Measurements from ENCODE around the gene TRABD2B.

The TRABD2B gene

DNA sequence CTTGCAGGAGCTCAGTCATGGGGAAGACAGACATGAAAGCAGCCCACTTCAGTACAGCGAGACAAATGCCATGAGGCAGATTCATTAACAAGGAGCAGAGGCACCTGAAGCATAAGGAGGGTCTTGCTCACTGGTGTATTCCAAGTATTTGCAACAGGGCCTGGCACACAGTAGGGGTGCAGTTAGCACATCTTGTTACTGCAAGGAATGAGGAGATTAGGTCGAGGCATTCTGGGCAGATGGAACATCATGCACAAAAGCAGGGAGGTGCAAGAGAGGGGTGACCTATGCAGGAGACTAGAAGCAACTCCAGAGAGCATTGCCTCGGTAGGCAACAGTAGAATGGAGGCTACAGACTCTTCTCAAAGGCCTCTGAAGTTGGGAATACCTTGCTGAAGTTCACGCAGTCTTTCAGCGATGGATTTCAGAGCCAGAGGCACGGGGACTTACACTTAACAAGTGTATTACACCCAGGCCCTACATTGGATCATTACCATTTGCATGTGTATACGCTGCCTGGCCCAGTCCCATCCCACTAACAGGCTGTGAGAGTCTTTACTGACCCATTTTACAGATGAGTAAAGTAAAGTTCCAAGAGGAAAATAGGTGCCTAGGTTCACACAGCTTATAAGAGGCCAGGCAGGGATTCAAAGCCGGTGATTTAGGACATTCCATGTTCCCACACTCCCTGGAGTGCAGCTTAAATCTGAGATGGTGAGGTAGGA lies 82.1 kb downstream of the TRABD2B start:
- no peak overlapping the region for H3K4me3 ChIP-seq (ENCODE audit: low read length)
- no peaks in the 10 kb centered on the region for H3K36me3 ChIP-seq (ENCODE audit: insufficient read depth, low read length)
- no peak overlapping the region for H3K9ac ChIP-seq (ENCODE audit: low read depth, low read length)
- no peak overlapping the region for H3K27ac ChIP-seq (ENCODE audit: low read depth, low read length)
- H3K9me3 ChIP-seq (ENCODE audit: insufficient read depth, low read depth, low read length) = no peaks in the 10 kb centered on the region
- WGBS = 89% methylated on average over 8 of the region's 8 CpGs
- H3K27me3 ChIP-seq (ENCODE audit: insufficient read depth, low read length) = no peaks in the 10 kb centered on the region
- H3K4me1 ChIP-seq (ENCODE audit: insufficient read depth, low read length) = peaks cover 15% of the 10 kb centered on the region

DNA sequence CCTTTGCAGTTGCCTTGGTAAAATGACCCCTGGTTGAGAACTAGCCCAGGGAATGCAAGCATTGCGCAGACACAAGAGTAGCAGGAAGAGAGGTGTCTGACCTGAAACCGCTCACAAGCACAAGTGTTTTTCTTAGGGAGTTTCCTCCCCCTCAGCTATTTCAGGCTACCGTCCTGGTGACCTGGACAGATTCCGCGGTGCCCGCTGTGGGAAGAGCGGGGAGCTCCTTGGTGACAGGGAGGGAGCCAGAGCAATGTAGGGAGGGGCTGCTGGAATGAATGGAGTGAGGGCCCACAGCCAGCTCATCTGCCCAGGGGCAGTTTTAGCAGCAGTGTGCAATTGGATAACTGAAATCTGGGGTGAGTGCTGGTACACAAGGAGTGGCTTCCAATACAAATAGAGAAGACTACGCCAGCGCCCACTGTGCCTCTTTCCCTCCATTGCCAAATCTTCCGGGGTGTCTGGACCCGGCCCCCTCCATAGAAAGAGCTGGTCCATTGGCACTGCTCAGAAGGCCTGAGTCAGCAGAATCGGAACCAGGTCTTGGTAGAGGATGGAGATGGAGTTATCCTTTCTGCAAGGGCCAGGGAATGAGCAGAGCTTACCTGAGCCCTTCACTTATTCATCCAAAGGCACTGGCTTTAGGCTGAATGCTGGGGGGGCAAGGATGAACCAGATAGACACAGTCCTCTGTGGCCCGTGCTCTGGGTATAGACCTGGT lies 82.8 kb downstream of the TRABD2B start:
- H3K36me3 ChIP-seq (ENCODE audit: insufficient read depth, low read length) = no peaks in the 10 kb centered on the region
- no peaks in the 10 kb centered on the region for H3K27me3 ChIP-seq (ENCODE audit: insufficient read depth, low read length)
- no peak overlapping the region for H3K9ac ChIP-seq (ENCODE audit: low read depth, low read length)

DNA sequence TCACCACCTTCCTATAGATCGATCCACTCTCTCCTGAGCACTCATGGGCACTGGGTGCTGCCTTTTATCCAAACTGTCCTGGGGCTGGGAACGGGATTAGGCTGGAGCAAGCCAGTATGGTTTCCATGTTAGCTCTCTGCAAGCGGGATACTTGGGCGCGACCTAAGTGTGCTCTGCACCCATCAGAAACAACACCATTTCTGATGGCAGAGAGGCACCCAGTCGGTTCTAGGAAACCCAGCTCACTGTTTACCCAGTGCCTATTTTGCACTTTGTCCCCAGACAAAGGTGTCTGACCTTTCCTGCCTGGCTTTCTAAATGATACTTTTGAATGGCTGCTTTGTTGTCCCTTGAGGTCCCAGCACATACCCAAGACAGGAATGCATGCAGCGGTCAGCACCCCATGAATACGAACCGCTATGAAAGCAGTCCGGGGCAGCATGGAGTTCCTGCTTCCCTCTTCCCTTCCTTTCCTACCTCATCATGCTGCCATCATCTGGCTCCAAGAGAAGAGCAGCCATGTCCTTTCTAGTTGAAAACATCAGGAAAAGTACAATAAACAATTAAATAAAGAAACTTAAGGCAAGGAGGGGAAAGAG lies 83.9 kb downstream of the TRABD2B start:
- Histone ChIP-seq H3K36me3 (ENCODE audit: insufficient read depth, low read length) (no peaks in the 10 kb centered on the region), H3K9ac (ENCODE audit: low read depth, low read length) (no peak overlapping the region), H3K27ac (ENCODE audit: low read depth, low read length) (no peak overlapping the region), H3K4me3 (ENCODE audit: low read length) (no peak overlapping the region), H3K9me3 (ENCODE audit: insufficient read depth, low read depth, low read length) (no peaks in the 10 kb centered on the region), H3K27me3 (ENCODE audit: insufficient read depth, low read length) (no peaks in the 10 kb centered on the region), H3K4me1 (ENCODE audit: insufficient read depth, low read length) (peaks cover 15% of the 10 kb centered on the region)
- 90% methylated on average over 10 of the region's 10 CpGs for WGBS

More for the DNA sequence above, 82.8 kb downstream of the TRABD2B start:
- H3K27ac ChIP-seq (ENCODE audit: low read depth, low read length) = no peak overlapping the region
- peaks cover 15% of the 10 kb centered on the region for H3K4me1 ChIP-seq (ENCODE audit: insufficient read depth, low read length)
- no peaks in the 10 kb centered on the region for H3K9me3 ChIP-seq (ENCODE audit: insufficient read depth, low read depth, low read length)
- H3K4me3 ChIP-seq (ENCODE audit: low read length) = no peak overlapping the region
- WGBS = 95% methylated on average over 13 of the region's 13 CpGs

DNA sequence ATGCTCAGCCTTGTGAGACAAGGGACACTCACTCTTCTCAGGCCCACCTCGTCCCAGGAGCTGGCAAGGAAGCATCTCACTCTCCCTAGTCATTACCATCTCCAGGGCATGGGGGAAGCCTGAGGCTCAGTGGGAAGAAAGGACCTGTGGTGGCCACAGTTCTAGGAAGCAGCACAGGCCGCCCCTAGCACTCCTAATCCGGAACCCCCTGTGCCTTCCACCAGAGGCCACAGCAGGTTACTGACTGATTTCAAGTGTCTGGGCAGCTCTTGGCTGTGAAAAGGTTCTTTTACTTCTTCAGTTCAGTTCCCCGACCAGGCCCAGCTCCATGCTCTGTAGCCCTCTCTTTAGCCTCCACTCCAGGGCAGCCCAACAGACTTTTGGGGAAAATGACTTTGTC lies 84.4 kb downstream of the TRABD2B start:
- WGBS = 57% methylated on average over 3 of the region's 4 CpGs
- no peak overlapping the region for H3K27ac ChIP-seq (ENCODE audit: low read depth, low read length)

DNA sequence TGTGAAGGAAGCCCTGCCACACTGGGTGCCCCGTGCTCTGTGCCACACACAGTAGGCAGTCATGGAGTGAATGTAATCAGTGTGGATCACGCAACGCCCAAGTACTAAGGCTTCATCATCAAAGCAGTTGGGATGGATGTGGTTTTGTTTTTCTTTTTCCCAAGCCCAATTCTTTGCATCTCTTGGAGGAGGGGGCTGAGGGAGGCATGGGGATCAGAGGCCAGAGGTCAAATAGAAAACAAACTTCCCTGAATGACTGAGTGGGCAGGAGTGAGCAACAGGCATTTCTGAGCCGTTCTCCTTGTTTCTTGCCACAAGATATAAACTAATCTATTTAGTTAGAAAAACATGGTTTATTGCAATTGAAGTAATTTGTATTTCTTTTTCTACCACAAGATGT lies 85.3 kb downstream of the TRABD2B start:
- Histone ChIP-seq H3K4me3 (ENCODE audit: low read length) (no peak overlapping the region), H3K9me3 (ENCODE audit: insufficient read depth, low read depth, low read length) (no peaks in the 10 kb centered on the region), H3K27ac (ENCODE audit: low read depth, low read length) (no peak overlapping the region), H3K36me3 (ENCODE audit: insufficient read depth, low read length) (no peaks in the 10 kb centered on the region), H3K4me1 (ENCODE audit: insufficient read depth, low read length) (peaks cover 15% of the 10 kb centered on the region), H3K9ac (ENCODE audit: low read depth, low read length) (no peak overlapping the region), H3K27me3 (ENCODE audit: insufficient read depth, low read length) (no peaks in the 10 kb centered on the region)
- 90% methylated on average over 3 of the region's 4 CpGs for WGBS

More for the DNA sequence above, 84.4 kb downstream of the TRABD2B start:
- H3K36me3 ChIP-seq (ENCODE audit: insufficient read depth, low read length) = no peaks in the 10 kb centered on the region
- peaks cover 15% of the 10 kb centered on the region for H3K4me1 ChIP-seq (ENCODE audit: insufficient read depth, low read length)
- H3K27me3 ChIP-seq (ENCODE audit: insufficient read depth, low read length) = no peaks in the 10 kb centered on the region
- no peak overlapping the region for H3K9ac ChIP-seq (ENCODE audit: low read depth, low read length)
- no peaks in the 10 kb centered on the region for H3K9me3 ChIP-seq (ENCODE audit: insufficient read depth, low read depth, low read length)
- no peak overlapping the region for H3K4me3 ChIP-seq (ENCODE audit: low read length)

DNA sequence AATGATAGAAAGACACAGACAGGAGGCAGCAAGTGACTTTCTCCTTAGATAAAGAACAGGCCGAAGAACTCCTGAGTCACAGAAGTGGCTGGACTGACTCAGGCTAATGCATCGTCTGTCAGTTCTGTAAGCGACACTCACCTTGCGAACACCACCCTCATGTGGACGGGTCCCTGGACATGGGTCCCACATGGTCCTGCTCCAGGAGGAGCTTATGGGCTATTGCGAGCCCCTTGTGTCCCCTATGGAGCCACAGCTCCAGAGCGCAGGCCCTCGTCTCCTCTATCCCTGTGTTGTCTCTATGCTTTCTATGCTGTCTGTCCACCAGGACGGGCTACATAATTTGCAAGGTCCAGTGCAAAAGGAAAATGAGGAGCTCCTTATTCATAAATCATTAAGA lies 85.8 kb downstream of the TRABD2B start:
- H3K27me3 ChIP-seq (ENCODE audit: insufficient read depth, low read length) = no peaks in the 10 kb centered on the region
- H3K9me3 ChIP-seq (ENCODE audit: insufficient read depth, low read depth, low read length) = no peaks in the 10 kb centered on the region
- H3K4me1 ChIP-seq (ENCODE audit: insufficient read depth, low read length) = peaks cover 14% of the 10 kb centered on the region
- no peak overlapping the region for H3K9ac ChIP-seq (ENCODE audit: low read depth, low read length)
- WGBS = 91% methylated on average over 9 of the region's 9 CpGs
- no peak overlapping the region for H3K4me3 ChIP-seq (ENCODE audit: low read length)
- no peak overlapping the region for H3K27ac ChIP-seq (ENCODE audit: low read depth, low read length)
- no peaks in the 10 kb centered on the region for H3K36me3 ChIP-seq (ENCODE audit: insufficient read depth, low read length)

DNA sequence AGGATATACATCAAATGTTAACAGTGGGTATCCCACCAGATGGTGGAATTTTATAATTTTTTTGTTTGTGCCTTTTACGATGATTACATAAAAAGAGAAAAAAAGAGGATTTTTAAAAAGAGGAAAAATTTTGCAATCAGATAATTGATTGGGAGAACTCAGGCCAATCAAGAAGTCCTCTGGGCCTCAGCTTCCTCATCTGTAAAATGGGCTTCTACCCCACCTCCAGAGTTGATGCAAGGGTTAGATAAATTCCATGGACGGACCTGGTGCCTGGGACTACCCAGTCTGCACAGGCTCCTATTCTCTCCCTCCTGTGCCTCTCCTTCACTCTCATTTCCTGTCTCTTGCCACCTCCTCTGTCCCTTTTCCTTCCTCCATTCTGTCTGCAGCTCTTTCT lies 88.9 kb downstream of the TRABD2B start:
- no peaks in the 10 kb centered on the region for H3K36me3 ChIP-seq (ENCODE audit: insufficient read depth, low read length)
- H3K27me3 ChIP-seq (ENCODE audit: insufficient read depth, low read length) = no peaks in the 10 kb centered on the region
- no peak overlapping the region for H3K27ac ChIP-seq (ENCODE audit: low read depth, low read length)
- H3K9me3 ChIP-seq (ENCODE audit: insufficient read depth, low read depth, low read length) = no peaks in the 10 kb centered on the region
- no peak overlapping the region for H3K4me3 ChIP-seq (ENCODE audit: low read length)
- H3K4me1 ChIP-seq (ENCODE audit: insufficient read depth, low read length) = peaks cover 8% of the 10 kb centered on the region
- H3K9ac ChIP-seq (ENCODE audit: low read depth, low read length) = no peak overlapping the region
- WGBS = 95% methylated on average over 2 of the region's 2 CpGs

DNA sequence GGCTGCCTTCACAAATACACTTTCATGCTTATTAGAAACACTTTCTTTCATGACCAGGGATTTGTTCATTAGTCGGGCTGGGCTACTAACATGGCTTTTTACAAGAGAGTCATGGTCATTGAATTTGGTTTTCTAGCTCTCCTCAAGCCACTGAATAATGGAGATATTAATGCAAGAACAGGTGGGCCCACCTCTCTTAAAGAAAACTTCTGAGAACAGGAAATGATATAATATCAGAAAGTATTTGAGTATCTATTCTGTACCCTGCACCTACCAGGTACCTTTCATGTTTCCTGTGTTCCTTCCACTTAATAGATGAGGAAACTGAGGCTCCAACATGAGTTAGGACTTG lies 90.0 kb downstream of the TRABD2B start:
- H3K27ac ChIP-seq (ENCODE audit: low read depth, low read length) = no peak overlapping the region
- H3K36me3 ChIP-seq (ENCODE audit: insufficient read depth, low read length) = no peaks in the 10 kb centered on the region
- H3K9ac ChIP-seq (ENCODE audit: low read depth, low read length) = no peak overlapping the region
- WGBS = 78% methylated on average over 1 of the region's 1 CpG
- H3K4me3 ChIP-seq (ENCODE audit: low read length) = no peak overlapping the region
- H3K27me3 ChIP-seq (ENCODE audit: insufficient read depth, low read length) = no peaks in the 10 kb centered on the region
- H3K4me1 ChIP-seq (ENCODE audit: insufficient read depth, low read length) = peaks cover 5% of the 10 kb centered on the region; the same call in 1 of the 2 replicates
- H3K9me3 ChIP-seq (ENCODE audit: insufficient read depth, low read depth, low read length) = no peaks in the 10 kb centered on the region

DNA sequence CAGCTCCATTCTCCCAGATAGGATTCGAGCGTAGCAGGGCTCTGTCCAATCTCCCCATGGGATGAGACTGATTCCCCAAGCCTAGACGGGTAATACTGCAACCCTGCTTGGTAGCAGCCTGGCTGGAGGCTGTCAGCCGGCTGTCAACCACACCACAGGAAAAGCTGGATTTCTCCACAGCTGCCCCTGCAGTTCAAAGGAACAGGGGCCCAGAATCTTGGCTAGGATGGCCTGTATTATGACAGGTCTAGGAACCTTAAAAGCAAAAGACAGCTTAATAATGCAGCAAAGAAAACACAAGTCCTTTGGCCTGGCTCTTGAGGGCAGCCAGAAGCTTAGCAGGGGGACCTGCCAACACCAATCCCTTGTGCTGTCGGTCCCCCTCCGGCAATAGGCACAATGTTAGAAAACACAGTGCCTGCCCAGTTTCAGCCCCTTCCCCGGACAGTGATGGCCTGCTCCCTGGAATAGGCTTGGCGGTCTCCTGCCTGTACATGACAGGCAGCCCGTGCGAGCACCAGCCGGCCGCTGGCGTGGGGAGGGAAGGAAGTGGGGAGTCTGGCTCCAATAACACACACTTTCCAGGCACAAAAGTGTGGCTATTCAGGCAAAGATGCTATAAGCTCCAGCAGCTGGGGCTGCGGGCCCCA lies 90.5 kb downstream of the TRABD2B start:
- H3K9ac ChIP-seq (ENCODE audit: low read depth, low read length) = no peak overlapping the region
- no peak overlapping the region for H3K27ac ChIP-seq (ENCODE audit: low read depth, low read length)
- H3K9me3 ChIP-seq (ENCODE audit: insufficient read depth, low read depth, low read length) = no peaks in the 10 kb centered on the region
- no peak overlapping the region for H3K4me3 ChIP-seq (ENCODE audit: low read length)
- H3K27me3 ChIP-seq (ENCODE audit: insufficient read depth, low read length) = no peaks in the 10 kb centered on the region
- 89% methylated on average over 9 of the region's 14 CpGs for WGBS
- H3K36me3 ChIP-seq (ENCODE audit: insufficient read depth, low read length) = no peaks in the 10 kb centered on the region
- H3K4me1 ChIP-seq (ENCODE audit: insufficient read depth, low read length) = peaks cover 5% of the 10 kb centered on the region; the same call in 1 of the 2 replicates

DNA sequence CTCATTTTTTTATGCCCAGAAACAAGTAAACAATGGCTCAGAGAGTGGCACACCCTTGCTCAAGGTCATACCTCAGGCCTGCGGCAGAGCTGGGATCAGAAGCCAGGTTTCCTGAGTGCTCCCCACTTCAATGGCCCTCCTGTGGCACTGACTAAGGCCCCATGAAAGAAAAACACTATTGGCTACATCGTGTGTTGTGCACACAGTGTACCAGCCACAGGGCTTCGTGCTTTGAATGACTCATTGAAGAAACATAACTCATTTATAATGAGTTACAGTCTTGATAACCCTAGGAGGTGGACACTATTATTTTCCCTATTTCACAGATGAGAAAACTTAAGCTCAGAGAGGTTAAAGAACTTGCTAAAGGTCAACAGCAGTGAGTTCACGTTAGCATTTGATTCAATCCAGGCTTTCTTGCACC lies 91.2 kb downstream of the TRABD2B start:
- no peaks in the 10 kb centered on the region for H3K36me3 ChIP-seq (ENCODE audit: insufficient read depth, low read length)
- H3K9me3 ChIP-seq (ENCODE audit: insufficient read depth, low read depth, low read length) = no peaks in the 10 kb centered on the region
- H3K4me1 ChIP-seq (ENCODE audit: insufficient read depth, low read length) = peaks cover 5% of the 10 kb centered on the region; the same call in 1 of the 2 replicates
- no peaks in the 10 kb centered on the region for H3K27me3 ChIP-seq (ENCODE audit: insufficient read depth, low read length)
- 93% methylated on average over 4 of the region's 4 CpGs for WGBS
- no peak overlapping the region for H3K9ac ChIP-seq (ENCODE audit: low read depth, low read length)
- no peak overlapping the region for H3K27ac ChIP-seq (ENCODE audit: low read depth, low read length)
- no peak overlapping the region for H3K4me3 ChIP-seq (ENCODE audit: low read length)

DNA sequence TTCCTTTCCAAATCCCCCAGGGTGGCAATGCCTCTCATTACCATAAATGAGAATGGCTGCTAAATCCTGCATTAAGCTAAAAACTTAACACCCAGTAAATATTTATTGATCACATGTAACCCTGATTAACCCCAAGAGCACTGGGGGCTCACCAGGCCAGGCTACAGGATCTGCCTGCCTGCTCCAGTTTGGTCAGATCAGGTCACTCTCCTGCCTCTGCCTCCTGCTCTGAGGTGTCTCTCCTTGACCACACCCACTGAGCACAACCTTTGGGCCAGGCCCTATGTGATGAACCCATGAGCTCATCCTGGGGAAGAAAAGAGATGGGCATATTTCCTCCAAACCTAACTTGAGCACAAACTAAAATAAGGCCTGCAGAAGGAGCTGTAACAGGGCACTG lies 93.5 kb downstream of the TRABD2B start:
- Histone ChIP-seq H3K27me3 (ENCODE audit: insufficient read depth, low read length) (no peaks in the 10 kb centered on the region), H3K4me3 (ENCODE audit: low read length) (no peak overlapping the region), H3K36me3 (ENCODE audit: insufficient read depth, low read length) (no peaks in the 10 kb centered on the region), H3K9me3 (ENCODE audit: insufficient read depth, low read depth, low read length) (no peaks in the 10 kb centered on the region), H3K9ac (ENCODE audit: low read depth, low read length) (no peak overlapping the region), H3K4me1 (ENCODE audit: insufficient read depth, low read length) (peaks cover 19% of the 10 kb centered on the region; the same call in 1 of the 2 replicates), H3K27ac (ENCODE audit: low read depth, low read length) (no peak overlapping the region)

All from HUES64 (cell line).